Transverse colon (tissue), 3 donors: ENCODE measurements around the gene TSC22D4.

Source experiments
- CTCF ChIP-seq, 5 experiments: fragments of 200-600 bp in 3 of 5; fragments of 450-650 bp in 2 of 5; sonication (generic) in 3 of 5; IDR thresholded peaks; 1 replicate in 2 of 5; 2 replicates in 3 of 5; pipeline ENCODE4 v1.5.1; 2016 to 2017; ENCODE audit warnings: antibody characterized with exemption in 5 of 5, inconsistent platforms in 3 of 5, mild to moderate bottlenecking in 2 of 5, moderate library complexity in 1 of 5
- EP300 ChIP-seq: sonication (generic); formaldehyde crosslinking; IDR thresholded peaks from one replicate; pipeline ENCODE4 v1.6.1; 2017; ENCODE audit warnings: antibody characterized with exemption, low read depth
- POLR2A ChIP-seq: fragments of 450-650 bp; IDR thresholded peaks from one replicate; pipeline ENCODE4 v1.6.1; 2016; ENCODE audit warnings: antibody characterized with exemption, mild to moderate bottlenecking, moderate library complexity

DNA sequence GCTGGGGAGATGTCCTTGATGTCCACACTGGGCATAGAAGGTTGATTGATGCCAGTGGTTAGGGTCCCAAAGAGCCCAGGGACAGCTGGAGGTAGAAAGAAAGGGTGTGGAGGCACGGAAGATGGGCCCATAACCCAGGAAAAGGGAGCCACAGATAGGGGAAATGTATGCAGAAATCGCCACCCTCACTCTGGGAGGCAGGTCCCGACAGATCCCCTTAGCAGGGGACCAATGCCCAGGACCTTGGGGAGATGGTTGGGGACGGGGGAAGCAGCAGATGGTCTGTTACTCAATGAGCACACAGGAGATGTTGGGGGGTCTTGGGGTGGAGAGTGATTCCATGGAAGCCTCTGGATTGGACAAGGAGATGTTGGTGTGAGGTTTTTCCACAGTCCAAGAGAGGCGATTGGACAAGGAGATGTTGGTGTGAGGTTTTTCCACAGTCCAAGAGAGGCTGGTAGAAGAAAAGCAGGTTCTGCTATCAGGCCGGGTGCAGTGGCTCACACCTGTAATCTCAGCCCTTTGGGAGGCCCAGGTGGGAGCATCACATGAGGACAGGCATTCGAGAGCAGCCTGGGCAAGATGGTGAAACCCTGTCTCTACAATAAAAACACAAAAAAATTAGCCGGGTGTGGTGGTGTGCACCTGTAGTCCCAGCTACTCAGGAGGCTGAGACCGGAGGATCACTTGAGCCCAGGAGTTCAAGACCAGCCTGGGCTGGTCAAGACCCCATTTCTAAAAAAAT is 35.7 kb downstream of the TSC22D4 start:
- no peak for TF ChIP-seq POLR2A
- TF ChIP-seq CTCF (IDR thresholded peaks at IDR 0.05): no peak
- no peak for TF ChIP-seq EP300
